WERI-Rb-1 (cell line): ENCODE results near the gene EIF4E2.

Experiments
- DNase-seq: peaks from one replicate; pipeline ENCODE4 v3.0.0-alpha.2; 2020
- H3K27ac ChIP-seq: fragments of 250-450 bp; sonication (Bioruptor Pico); 2 replicates; pipeline ENCODE4 v1.5.1; 2020; ENCODE audit warnings: mild to moderate bottlenecking, moderate library complexity
- H3K27me3 ChIP-seq: fragments of 250-450 bp; sonication (Bioruptor Pico); 2 replicates; pipeline ENCODE4 v1.5.1; 2021; ENCODE audit warnings: mild to moderate bottlenecking, low read depth, moderate library complexity; ENCODE audit not compliant: insufficient read depth, severe bottlenecking
- H3K36me3 ChIP-seq: fragments of 250-450 bp; sonication (Bioruptor Pico); 2 replicates; pipeline ENCODE4 v1.5.1; 2020; ENCODE audit warnings: mild to moderate bottlenecking, moderate library complexity
- H3K4me3 ChIP-seq: 2 replicates; pipeline ENCODE4 v1.5.1; 2011; ENCODE audit warnings: low read depth, mild to moderate bottlenecking, control low read depth, low read length
- H3K9me3 ChIP-seq: fragments of 250-450 bp; sonication (Bioruptor Pico); 2 replicates; pipeline ENCODE4 v1.5.1; 2021; ENCODE audit warnings: mild to moderate bottlenecking, moderate library complexity; ENCODE audit not compliant: severe bottlenecking
- TF ChIP-seq, protein P1 (sequence below): IDR thresholded peaks from 2 replicates; pipeline ENCODE4 v1.5.1; 2011; ENCODE audit warnings: low read depth, mild to moderate bottlenecking, control low read depth, inconsistent platforms, low read length

EIF4E2 gene

DNA sequence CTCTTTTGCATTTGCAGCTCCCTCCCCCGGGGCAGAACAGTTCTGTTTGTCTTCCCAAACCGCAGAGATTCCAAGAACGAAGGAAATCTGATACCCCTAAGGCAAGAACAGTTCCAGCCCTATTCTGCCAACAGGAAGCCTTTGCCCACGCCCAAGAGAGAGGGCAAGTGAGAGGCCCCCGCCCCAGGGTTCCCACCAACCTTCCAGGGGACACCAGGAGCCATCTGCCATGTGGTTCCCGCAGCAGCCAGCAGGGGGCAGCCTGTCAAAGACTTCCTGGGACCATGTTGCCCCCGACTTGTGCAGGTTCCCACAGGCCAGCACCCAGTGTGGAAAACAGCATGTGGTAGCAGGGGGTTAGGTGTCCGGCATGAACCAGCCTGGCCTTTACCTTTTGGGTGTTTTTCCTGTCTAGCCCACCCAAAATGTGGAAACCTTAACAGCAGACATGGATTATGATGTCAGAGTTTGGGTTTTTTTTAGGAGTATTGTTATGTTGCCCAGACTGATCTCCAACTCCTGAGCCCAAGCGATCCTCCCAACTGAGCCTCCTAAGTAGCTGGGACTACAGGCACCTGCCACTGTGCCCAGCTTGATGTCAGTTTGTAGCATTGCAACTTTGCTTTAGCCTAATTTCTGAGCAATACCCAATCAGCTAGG lies 61.2 kb downstream of the EIF4E2 start:
- Histone ChIP-seq H3K4me3 (no peak overlapping the region), H3K9me3 (no peaks in the 10 kb centered on the region), H3K36me3 (no peaks in the 10 kb centered on the region), H3K27ac (no peak overlapping the region), H3K27me3 (no peaks in the 10 kb centered on the region)
- TF ChIP-seq, protein P1, sequence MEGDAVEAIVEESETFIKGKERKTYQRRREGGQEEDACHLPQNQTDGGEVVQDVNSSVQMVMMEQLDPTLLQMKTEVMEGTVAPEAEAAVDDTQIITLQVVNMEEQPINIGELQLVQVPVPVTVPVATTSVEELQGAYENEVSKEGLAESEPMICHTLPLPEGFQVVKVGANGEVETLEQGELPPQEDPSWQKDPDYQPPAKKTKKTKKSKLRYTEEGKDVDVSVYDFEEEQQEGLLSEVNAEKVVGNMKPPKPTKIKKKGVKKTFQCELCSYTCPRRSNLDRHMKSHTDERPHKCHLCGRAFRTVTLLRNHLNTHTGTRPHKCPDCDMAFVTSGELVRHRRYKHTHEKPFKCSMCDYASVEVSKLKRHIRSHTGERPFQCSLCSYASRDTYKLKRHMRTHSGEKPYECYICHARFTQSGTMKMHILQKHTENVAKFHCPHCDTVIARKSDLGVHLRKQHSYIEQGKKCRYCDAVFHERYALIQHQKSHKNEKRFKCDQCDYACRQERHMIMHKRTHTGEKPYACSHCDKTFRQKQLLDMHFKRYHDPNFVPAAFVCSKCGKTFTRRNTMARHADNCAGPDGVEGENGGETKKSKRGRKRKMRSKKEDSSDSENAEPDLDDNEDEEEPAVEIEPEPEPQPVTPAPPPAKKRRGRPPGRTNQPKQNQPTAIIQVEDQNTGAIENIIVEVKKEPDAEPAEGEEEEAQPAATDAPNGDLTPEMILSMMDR, result peak; percentile 91
- peak; percentile 77 for DNase-seq

DNA sequence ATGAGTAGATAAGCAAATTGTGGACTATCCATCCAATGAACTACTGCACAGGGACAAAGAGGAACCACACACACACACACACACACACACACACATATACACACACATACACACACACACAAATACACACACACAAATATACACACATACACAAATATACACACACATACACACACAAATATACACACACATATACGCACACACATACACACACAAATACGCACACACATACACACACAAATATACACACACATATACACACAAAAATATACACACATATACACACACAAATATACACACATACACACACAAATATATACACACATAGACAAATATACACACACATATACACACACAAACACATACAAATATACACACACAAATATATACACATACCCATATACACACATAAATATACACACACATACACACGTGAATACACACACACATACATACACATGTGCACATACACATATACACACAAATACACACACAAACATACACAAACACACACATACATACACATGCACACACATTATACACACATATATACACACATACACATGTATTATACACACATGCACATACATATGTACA lies 63.1 kb downstream of the EIF4E2 start:
- Histone ChIP-seq H3K27ac (no peak overlapping the region), H3K9me3 (no peaks in the 10 kb centered on the region), H3K27me3 (no peaks in the 10 kb centered on the region), H3K4me3 (no peak overlapping the region), H3K36me3 (no peaks in the 10 kb centered on the region)
- DNase-seq, result no peak
- TF ChIP-seq, protein P1, result no peak

DNA sequence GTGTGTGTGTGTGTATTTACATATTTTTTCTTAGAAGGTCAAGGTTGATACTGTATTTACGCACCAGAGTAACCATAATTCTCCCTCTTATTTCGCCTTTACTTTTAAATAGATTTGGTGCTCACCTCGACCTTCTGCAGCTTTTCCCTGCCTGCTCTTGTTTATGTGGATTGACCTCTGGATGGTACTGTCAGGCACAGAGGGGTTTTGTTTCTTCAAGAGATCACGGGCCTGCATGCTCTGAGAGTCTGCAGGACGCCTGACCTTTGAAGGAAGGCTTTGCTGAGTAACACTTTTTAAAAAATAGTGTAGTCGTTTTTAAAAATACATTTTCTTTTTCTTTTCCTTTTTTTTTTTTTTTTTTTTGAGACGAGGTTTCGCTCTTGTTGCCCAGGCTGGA lies 64.8 kb downstream of the EIF4E2 start:
- no peak for DNase-seq
- Histone ChIP-seq H3K4me3 (no peak overlapping the region), H3K36me3 (no peaks in the 10 kb centered on the region), H3K27ac (no peak overlapping the region), H3K9me3 (no peaks in the 10 kb centered on the region), H3K27me3 (no peaks in the 10 kb centered on the region)
- TF ChIP-seq, protein P1, result no peak
